HG03280 (cell line): Measurements from ENCODE around the gene THOC2.
"Not testable (repeated sequence)": the region's sequence is repeated elsewhere in the genome, so short reads cannot be mapped to it uniquely, and the experiment has no call there.

Experiments
- ATAC-seq: cut with Tn5 transposase; IDR thresholded peaks from one replicate; pipeline ENCODE4 v1.9.1; 2021; ENCODE audit warnings: mild to moderate bottlenecking, moderate library complexity; ENCODE audit not compliant: unreplicated experiment

THOC2 gene, protein sequence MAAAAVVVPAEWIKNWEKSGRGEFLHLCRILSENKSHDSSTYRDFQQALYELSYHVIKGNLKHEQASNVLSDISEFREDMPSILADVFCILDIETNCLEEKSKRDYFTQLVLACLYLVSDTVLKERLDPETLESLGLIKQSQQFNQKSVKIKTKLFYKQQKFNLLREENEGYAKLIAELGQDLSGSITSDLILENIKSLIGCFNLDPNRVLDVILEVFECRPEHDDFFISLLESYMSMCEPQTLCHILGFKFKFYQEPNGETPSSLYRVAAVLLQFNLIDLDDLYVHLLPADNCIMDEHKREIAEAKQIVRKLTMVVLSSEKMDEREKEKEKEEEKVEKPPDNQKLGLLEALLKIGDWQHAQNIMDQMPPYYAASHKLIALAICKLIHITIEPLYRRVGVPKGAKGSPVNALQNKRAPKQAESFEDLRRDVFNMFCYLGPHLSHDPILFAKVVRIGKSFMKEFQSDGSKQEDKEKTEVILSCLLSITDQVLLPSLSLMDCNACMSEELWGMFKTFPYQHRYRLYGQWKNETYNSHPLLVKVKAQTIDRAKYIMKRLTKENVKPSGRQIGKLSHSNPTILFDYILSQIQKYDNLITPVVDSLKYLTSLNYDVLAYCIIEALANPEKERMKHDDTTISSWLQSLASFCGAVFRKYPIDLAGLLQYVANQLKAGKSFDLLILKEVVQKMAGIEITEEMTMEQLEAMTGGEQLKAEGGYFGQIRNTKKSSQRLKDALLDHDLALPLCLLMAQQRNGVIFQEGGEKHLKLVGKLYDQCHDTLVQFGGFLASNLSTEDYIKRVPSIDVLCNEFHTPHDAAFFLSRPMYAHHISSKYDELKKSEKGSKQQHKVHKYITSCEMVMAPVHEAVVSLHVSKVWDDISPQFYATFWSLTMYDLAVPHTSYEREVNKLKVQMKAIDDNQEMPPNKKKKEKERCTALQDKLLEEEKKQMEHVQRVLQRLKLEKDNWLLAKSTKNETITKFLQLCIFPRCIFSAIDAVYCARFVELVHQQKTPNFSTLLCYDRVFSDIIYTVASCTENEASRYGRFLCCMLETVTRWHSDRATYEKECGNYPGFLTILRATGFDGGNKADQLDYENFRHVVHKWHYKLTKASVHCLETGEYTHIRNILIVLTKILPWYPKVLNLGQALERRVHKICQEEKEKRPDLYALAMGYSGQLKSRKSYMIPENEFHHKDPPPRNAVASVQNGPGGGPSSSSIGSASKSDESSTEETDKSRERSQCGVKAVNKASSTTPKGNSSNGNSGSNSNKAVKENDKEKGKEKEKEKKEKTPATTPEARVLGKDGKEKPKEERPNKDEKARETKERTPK (N-terminal part only)

DNA sequence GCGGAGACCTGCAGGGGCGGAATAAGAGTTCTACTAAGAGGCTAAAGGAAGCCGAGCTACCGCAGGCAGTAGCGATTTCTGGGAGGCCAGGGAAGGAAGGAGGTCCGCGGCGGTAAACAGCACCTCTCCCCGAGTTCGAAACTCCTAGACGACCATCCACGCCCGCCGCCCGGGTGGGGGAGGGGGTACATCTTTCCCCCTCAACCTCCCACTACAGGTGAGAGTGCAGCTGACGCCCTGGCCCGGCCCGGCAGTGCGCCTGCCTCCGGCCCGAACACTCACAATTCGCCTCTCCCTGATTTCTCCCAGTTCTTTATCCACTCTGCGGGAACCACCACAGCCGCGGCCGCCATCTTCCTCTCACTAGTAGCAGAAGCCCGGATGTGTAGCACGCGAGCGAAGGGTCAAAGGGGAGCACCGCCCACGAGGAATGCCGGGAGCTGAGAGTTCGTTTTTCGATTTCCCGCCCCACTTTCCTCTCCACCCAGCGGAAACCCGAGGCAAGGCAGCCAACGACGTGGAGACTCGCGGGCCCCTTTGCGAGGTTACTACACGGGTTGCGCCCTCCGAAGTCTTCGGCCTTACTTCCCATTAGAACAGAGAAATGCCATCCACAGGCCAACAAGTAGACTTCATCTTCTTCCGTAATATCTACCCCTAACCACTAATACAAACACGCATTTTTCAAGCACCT lies at the start of gene THOC2:
TSS of gene THOC2 (minus strand) at position 383 of the 694 bp plus-strand sequence. CDS start at position 353, 30 bp downstream.
- ATAC-seq = peak; percentile 76

DNA sequence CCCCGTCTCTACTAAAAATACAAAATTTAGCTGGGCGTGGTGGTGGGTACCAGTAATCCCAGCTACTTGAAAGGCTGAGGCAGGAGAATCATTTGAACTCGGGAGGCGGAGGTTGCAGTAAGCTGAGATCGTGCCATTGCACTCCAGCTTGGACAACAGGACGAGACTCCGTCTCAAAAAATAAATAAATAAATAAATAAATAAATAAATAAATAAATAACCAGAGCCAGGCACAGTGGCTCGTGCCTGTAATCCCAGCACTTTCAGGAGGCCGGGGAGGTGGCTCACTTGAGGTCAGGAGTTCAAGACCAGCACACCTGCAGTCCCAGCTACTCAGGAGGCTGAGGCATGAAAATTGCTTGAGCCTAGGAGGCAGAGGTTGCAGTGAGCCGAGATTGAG lies 48.9 kb upstream of the THOC2 start:
- not testable (repeated sequence) for ATAC-seq

DNA sequence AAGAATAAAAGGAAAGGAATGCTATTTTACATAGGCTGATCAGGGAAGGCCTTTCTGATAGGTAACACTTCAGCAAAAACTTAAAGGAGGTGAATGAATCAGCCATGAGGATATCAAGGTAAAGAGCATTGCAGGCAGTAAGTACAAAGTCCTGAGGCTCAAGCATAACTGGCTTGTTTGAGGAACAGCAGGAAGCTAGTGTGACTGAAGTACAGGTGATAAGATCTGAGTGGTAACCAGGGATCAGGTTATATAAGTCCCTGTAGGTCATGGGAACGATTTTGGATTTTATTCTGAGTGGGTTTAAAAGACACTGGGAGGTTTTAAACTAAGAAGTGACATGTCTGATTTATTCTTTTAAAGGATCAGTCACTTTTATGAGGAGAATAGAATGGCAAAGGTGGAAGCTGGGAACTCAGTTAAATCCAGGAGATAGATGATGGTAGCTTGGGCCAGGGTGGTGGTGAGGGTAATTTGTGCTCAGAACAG lies 47.1 kb upstream of the THOC2 start:
- ATAC-seq = no peak

DNA sequence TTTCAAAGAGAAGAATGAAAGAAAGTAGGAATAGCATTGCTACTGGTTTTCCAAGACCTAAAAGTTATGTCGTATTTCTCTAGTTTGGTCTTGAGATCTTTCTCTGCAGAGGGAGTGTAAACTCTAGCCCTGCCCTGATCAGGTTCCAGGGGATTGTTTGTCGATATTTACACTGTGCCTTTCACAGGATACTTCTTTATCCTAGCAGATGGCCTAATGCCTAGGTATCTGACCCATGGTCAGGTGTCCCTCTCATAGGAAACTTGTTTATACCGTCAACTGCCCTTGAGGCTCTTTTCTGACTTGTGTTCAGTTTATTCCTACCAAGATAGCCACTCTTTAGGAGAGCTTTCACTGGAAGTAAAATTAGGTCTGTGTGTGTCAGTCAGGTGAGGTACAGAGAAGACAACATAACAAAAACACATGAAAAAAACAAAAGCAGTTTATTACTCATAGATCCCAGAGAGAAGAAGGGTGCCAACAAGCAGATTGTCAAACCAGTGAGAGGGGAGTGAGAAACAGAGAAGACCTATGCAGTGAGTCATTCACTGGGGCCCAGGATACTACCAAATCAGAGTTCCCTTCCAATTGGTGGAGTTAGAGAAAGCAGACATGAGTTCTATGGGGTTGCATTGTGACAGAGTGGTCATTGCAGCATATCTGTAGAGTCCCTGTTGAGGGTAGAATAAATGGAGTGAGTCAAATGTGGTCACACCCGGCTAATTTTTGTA lies 40.6 kb upstream of the THOC2 start:
- ATAC-seq = no peak

DNA sequence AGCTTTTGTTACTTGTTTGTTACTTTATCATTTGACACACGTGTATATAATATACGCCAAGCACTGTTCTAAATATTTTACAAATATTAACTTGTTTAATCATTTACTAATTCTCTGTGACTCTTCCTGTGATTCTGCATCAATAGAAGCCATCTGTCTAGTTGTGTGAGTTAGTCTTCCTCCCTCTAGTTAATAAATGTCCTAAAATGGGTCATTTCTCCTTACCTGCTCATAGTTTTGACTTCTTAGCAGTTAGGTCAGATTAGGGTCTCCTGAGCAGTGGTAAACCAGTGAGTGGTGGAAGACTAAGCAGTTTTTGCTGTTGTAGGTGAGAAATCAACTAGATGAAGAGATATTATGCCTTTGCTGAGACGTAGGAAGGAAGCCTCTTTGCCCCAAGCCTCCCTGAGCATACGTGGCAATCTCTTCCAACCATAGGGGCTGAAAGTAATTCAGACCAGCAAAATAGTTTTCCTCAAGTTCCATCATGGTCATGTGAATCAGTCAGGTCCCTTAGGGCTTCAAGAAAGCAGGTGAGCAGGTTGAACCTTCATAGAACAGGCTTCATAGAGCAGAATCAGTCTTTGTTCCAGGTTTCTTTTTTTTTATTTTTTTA lies 38.7 kb upstream of the THOC2 start:
- no peak for ATAC-seq

DNA sequence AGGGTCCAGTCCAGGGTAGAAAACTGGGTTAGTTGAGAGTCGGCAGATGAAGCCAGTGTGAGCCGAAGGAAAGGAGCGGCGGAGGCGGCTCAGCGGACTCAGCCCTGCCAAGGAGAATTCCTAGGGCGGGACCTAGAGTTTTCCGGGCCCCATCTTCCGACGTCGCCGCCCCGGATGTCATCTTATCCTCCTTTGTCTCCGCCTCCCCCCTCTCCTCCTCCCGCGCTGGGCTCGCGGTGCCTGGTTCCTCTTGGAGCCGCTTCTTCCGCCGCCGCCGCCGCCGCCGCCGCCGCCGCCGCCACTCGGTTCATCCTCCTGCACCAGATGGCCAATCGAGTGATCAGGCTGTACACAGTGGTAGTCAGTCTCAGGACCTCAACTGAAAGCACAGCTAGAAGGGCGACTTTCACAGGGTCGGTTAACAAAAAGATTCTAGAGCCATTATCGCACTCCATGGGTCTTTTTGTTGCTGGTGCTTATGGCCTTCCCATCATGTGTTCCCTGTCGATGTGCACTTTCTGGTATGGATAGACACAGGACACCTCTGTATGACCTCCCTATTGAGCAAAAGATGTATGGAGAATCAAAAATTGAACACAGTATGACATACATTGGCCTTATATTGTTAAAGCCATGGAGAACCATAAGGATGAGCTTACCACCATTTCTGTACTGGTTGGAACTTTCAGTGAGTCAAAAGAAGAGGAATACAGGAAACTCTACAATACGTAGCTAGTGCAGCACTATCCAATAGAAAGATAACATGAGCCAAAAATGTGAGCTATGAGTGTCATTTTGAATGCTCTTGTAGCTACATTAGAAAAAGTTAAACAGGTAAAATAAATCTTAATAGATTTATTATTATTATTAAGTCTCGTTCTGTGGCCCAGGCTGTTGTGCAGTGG lies 32.4 kb upstream of the THOC2 start:
- ATAC-seq = peak; percentile 95

DNA sequence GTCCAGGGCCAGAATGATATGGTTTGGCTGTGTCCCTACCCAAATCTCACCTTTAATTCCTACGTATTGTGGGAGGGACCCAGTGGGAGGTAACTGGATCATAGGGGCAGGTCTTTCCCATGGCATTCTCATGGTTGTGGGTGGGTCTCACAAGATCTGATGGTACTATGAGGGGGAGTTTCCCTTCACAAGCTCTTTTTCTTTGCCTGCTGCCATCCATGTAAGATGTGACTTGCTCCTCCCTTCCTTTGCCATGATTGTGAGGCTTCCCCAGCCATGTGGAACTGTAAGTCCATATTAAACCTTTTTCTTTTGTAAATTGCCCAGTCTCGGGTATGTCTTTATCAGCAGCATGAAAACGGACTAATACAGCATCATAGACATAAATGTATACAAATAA lies 27.0 kb upstream of the THOC2 start:
- not testable (repeated sequence) for ATAC-seq

DNA sequence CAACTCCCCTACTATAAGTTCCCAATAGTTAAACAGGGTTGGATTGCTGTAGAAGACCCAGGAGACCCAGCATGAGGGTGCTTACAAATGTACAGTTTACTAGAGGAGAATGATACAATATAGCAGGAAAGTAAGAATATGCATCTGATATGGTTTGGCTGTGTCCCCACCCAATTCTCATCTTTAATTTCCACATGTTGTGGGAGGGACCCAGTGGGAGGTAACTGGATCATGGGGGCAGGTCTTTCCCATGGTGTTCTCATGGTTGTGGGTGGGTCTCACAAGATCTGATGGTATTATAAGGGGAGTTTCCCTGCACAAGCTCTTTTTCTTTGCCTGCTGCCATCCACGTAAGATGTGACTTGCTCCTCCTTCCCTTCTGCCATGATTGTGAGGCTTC lies 24.9 kb upstream of the THOC2 start:
- ATAC-seq = not testable (repeated sequence)

DNA sequence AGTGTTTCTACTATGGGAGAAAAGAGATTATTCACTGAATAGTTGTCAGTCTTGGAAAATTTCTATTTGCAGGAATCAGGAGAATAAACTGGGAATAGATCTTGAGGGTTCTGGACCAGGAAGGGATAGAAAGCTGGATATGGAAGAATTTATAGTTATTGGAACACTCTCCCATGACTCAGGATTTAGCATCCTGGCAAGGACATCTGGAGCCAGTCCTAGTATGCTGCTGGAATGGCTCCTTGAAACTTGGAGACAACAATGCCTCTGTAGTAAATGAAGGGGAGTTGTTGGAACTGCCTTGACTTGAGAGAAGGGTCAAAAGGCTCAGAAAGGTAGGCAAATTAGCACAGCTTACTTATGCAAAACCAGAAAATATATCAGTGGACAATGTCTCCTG lies 23.5 kb upstream of the THOC2 start:
- ATAC-seq = no peak

DNA sequence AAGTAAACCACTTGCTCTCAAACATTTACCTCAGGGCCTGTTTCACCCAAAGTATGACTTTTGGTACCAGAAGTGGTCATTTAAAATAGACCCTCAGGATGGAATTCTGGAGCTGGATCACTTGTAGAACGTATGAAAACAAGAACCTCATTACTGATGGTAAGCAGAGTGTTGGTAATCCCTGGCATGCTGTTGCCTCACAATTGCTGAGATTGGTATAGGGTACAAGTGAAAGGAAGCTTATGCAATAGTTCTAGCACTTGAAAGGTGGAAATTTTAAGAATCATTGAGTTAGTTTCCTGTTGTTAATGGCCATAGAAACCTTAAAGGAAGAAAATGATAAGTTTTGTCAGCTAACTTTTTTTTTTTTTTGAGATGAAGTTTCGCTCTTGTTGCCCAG lies 22.3 kb upstream of the THOC2 start:
- no peak for ATAC-seq

DNA sequence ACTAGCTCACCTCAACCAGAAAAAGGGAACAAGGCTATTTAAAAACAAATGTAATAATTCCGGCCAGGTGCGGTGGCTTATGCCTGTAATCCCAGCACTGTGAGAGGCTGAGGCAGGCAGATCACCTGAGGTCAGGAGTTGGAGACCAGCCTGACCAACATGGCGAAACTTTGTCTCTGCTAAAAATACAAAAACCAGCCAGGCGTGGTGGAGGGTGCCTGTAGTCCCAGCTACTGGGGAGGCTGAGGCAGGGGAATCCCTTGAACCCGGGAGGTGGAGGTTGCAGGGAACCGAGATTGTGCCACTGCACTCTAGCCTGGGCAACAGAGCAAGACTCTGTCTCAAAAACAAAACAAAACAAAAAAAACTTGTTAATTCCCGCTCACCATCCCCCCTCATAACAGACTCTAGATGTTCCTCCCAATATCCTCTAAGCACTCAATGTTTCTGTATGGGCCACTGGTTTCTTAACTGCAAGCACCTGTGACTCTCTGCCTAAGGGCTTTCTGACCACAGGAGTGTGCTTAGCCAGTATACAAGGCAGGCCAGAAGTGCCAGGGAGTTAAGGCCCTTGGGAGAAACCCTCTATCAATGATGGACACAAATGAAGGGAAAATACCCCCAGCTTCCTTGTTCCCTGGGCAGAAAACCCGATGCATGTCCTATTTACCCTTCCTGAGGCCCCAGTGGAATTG lies 21.0 kb upstream of the THOC2 start:
- no peak for ATAC-seq

DNA sequence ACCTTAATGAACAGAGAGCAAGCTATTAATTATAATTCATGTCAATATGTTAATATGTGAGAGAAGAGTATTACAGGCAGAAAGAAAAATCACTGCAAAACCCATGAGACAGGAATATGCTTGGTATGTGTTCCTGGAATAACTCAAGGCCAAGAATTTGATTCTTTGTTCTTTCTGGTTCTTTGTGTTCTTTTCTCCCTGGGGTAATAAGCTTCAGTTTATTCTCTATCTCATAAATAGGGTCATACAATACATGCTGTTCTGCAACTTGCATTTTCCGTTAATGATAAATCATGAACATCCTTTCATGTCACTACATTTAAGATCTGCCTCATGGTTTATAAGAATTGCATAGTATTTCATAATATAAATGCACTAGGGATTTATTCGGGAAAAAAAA lies 16.8 kb upstream of the THOC2 start:
- no peak for ATAC-seq

DNA sequence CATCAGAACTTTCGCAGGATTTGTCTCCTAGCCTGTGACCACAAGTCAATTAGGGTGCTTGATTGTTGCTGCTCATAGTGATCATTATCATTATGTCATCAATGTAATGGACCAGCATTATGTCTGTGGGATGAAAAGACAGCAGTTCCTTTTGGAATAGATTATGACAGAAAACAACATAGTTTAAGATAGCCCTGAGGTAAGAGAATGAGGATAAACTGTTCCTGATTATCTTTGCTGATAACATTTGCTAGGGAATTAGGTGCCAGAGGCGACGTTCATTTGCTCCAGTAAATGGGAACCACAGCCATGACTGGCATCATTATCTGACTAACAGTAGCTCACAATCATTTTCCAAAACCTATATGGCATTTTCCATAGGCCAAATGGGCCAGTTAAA lies 12.7 kb upstream of the THOC2 start:
- no peak for ATAC-seq

DNA sequence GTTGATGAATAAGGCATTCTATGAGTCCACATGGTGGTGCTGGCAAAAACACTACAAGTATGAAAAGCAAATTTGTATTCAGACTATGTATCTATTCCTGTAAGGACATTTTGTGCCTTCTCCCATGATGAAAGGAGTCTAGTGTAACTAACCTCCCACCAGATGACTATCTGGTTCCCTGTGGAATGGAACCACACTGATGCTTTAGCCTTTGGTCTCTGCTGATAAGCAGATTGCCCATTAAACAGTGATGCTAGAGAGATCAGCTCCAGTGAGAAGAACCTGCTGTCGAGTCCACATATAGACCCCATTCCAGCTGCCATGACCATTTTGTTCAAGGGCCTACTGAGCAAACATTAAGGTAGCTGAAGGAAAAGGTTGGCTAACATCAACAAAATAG lies 10.5 kb upstream of the THOC2 start:
- no peak for ATAC-seq

DNA sequence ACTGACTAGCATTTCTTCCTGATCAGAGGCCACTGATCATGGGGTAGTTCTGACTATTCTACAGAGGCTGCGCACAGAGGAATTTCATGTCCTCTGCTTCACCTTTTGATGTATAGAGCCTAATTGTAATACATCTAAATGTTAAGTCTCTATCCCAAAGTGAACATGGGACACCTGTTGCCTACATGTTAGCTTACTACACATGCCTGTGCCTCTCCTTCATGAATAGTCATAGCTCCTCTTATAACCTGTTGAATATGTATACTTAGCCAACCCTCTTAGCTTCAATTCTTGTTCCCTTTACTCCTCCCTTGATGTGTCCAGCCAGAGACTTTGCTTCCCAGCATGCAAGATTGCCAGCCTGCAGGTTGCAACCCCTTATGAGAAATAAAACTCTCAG lies 9.6 kb upstream of the THOC2 start:
- ATAC-seq = no peak

DNA sequence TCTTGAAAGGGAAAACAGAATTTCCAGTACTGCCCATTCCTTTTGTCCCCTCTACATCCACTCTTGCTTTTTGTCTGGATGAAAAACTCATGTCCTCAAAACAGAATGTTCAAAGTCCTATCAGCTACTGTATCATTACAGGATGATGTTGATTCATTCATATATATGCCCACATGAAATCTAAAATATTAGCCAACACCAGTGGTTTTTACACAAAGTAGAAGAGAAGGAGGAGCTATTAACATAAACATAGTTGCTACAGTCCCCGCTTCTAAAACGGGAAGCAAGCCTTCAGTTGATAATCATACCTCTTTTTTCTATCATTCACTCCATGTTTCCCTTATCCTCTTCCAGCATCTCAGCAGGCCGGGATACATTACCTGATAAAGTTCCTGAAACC lies 7.7 kb upstream of the THOC2 start:
- no peak for ATAC-seq

DNA sequence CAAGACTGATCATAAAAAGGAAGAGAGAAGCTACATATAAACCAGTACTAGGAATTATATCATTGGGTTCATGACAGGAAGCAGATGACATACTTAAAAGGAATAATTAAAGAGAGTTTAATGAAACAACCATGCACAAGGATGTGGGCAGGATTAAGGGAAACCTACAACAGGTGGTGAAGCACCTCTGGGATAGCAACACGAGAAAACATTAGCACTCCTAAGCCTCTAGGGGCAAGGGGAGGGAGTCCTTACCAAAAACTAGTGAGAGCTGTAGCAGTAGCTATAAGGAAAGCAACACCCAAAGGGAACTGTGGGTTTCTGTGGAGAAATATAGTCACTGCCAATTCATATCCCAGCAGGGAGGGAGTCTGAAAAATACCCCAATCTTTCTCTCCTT lies 7.2 kb upstream of the THOC2 start:
- no peak for ATAC-seq

DNA sequence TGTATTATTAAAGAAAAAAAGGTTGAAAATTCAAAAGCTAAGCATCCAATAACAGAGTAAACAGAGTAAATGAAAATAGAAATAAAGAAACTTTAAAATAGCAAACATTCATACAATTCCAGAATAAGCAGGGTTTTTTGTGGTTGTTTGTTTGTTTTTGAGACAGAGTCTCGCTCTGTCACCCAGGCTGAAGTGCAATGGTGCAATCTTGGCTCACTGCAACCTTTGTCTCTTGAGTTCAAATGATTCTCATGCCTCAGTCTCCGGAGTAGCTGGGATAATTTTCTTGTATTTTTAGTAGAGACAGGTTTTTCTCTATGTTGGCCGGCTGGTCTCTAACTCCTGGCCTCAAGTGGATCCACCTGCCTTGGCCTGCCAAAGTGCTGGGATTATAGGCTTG lies 6.6 kb upstream of the THOC2 start:
- ATAC-seq = no peak
